C1 segment of cervical spinal cord (tissue), 14 donors: ENCODE results near the gene ITM2B.
A peak's percentile ranks its signal among the peaks of the same experiment; 100 is the strongest.

Experiments
- DNase-seq, 14 donors: peaks; one replicate each; lab custom pipeline; 2025; lab: John Stamatoyannopoulos, UW

The ITM2B gene

GRCh38 chr13:48258430-48258829 lies 25.4 kb downstream of the ITM2B start:
- no peak for DNase-seq

DNA sequence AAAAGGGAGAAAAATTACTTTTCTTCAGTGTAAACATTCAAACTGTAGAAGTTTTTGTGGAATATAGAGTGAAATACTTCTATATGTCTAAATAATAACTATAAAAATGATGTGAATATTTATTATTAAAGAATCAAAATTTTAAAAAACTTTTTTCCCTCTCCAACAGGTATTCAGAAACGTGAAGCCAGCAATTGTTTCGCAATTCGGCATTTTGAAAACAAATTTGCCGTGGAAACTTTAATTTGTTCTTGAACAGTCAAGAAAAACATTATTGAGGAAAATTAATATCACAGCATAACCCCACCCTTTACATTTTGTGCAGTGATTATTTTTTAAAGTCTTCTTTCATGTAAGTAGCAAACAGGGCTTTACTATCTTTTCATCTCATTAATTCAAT lies 28.0 kb downstream of the ITM2B start:
- DNase-seq: no peak

DNA sequence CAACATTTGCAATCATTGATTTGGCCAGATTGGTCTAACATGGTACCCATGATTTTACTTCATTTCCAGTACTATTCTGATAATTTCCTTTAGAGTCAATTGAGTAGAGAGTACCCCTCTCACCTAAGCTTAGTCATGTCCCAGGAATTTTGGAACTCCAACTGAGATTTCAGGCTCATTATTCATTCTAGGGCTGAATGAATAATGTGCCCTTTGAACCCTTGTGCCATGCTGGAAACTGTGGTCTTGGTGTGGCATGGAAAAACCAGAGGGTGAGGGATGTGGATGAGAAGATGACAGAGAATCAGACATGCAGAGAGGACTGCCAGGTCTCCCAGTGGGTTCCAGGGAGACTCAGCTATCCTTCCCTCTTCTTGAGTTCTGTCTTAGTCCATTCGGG lies 30.2 kb downstream of the ITM2B start:
- DNase-seq: no peak

DNA sequence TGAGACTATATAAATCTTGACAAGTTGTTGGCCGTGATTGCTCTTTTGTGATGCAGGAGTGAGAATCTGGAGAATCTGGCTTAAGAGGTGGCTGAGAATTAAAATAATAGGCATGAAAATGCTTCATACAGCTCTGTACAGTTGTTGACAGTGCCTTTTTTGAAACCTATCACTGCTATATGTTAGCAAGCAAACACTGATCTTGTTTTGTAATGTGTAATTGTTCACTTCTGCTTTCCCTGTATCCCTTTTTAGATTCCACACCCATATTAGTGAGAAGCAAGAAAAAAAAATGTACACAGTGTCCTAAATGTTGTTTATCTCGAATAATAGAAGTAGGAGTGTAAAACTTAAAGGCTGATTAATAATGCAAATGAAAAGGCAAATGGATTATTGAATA lies 31.1 kb downstream of the ITM2B start:
- DNase-seq: no peak

DNA sequence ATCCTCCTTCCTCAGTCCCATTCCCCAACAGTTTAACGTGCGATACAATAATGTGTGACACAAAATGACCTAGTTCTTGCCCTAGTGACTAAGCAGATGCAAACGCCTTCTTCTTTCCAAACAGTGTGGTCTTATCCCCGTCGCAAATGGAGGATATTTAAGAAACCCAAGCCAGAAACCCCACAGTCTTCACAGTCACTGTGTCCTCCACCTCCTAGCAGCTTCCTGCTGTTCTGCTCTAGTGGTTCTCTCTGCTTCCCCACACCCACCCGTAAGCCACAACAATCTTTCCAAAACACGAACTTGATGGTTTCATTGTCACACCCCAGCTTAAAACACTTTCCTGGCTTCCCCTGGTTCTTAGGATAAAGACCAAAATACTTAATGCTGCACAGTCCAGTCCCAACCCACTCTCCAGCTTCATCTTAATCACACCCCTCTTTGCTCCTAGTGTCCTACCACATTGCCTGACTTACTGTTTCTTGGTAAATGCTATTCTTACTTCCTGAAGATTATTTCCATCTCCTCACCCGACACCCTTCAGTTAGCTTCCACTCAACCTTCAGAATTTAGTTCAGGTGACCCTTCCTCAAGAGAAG lies 32.3 kb downstream of the ITM2B start:
- no peak for DNase-seq

DNA sequence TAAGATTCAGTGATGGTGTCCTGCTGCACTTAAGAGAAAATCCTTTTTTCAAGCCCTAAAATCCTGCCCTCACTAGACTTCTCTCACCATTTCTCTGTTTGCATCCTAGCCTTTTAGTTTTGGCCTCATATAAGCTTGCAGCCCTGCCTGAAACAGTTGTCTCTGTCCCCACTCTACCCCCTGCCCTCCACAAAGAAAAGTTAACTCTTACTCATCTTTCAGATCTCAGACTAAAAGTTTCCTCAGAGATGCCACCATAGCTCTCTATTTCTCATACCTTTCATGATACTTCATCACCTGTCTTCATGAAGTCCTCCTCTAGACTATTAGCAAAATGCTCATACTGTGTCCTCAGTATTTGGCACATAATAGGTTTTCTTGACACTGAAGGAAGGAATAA lies 33.1 kb downstream of the ITM2B start:
- no peak for DNase-seq

- DNase-seq: no peak
These were observed 34.0 kb downstream of the ITM2B start for GRCh38 chr13:48266701-48267639.

- no peak for DNase-seq
These were observed 35.0 kb downstream of the ITM2B start for GRCh38 chr13:48268019-48268418.

DNA sequence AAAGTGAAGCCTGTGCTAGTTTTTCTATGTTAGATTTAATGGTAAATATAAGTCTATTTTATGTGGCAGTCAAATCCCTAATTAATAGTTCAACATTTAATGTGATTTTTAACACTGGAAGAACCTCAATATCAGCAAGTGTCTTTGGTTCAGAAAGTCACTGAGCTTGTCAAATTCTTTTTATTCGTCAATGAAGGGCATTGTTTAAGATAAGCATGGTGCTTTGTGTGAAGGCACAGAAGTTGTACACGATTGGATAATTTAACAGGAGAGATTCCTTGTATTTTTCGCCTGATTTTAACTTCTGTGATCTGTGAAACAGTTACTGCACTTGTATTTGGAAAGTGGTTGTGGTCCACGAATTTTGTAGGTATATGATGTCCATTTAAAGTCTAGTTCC lies 40.3 kb downstream of the ITM2B start:
- DNase-seq: no peak

DNA sequence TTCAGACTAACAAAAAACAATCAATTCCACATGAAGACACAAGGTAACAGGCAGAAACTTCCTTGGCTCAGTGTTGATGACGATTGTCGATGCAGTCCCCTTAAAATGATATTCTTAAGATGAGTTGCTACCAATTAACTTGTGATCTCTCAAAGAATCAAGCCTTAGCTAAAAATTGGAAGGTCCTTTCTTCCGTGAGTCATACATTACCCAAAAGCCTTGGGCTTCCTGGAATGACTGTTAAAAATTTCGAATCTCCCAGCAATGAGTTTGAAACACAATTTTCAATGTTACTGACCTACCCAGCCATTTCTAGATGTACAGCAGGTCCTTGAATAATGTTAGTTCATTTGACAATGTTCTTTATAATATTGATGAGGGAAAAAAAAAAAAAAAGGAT lies 42.5 kb downstream of the ITM2B start:
- DNase-seq: no peak

DNA sequence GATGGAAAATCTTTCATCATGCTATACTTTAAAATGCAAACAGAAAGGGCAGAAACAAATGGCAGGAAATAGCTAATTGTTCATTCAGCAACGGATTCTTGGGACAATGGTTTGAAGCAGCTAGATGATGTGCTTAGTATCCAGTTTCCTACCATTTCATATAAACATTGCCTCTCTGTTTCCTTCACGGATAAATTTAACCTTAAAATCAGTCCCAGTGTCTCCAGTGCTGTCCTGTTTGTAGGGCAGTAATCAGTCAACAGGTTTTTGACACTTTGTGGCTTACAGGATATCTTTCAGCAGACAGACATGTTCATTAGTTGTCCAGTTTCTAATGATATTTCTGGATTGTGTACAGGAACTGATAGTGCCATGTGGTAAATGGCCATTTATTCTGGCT lies 45.8 kb downstream of the ITM2B start:
- DNase-seq: no peak

DNA sequence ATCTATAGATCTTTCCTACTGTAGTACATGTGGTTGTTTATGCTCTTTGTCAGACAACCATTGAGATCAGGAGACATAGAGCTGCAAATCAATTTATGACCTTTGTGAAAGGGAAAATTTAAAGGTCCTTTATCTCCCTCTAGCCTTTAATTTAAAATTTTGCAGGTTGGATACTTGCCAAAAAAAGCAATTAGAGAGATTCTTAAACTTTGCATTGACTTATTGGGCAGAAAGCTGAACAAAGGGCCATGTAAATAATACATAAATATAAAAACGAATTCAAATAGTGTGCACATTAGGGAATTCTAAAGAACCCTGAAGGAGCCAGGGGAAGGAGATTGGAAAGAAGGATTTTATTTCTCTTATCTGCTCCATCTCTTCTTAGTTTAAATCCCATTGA lies 48.5 kb downstream of the ITM2B start:
- no peak for DNase-seq

GRCh38 chr13:48291730-48292129 lies 58.7 kb downstream of the ITM2B start:
- no peak for DNase-seq

DNA sequence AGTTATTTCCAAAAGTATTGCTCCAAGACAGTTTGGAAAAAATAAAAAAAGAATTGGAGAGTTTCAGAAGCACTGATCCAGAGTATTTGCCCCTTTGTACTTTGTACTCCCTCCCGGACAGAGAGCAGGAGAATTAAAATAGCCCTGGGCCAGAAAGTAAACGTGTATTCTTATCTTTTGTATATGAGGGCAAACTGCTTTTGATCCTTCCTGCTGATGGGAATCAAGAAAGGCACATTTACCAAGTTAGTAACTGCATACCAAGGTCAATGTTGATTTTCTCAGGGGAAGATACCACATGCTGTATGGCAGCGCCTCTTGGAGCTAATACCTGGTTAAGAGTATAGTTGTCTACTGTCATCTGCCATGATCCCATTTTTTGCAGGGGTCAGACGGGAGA lies 59.6 kb downstream of the ITM2B start:
- DNase-seq: no peak

DNA sequence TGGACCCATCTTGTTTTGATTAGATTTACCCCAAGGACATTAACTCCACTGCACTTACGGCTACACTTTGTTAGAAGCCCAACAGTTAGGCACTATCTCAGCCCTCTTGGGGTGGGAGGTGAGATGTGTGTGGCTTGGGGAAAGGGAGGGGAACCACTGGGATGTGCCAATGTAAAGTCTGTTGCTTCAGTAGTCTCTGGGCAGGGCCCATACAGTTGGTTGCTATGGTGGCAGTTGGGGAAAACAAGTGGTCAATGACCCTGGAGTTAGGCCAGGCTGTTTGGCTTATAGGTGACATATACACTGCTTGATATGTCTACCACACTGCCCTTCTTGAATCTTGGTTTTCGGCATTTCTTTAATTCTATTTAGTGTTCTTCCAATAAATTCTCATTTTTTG lies 61.6 kb downstream of the ITM2B start:
- DNase-seq: no peak

DNA sequence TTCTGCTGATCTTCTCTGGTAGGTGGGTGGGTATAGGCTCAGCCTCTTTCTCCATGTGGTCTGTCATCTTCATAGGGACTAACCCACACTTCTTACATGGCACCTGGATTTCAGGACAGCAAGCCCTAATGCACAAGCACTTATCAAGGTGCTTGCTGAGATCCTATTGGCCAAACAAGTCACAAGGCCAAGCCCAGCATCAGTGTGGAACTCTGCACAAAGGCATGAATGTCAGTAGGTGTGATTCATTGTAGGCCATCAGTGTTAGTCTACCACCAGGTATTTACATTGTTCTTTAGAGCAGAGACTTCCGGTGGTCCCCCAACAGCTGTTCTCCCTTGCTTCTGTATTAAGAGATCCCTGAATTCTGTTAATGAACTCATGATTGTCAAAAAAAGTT lies 62.3 kb downstream of the ITM2B start:
- no peak for DNase-seq

- no peak for DNase-seq
These were observed 63.5 kb downstream of the ITM2B start for GRCh38 chr13:48296528-48296927.

DNA sequence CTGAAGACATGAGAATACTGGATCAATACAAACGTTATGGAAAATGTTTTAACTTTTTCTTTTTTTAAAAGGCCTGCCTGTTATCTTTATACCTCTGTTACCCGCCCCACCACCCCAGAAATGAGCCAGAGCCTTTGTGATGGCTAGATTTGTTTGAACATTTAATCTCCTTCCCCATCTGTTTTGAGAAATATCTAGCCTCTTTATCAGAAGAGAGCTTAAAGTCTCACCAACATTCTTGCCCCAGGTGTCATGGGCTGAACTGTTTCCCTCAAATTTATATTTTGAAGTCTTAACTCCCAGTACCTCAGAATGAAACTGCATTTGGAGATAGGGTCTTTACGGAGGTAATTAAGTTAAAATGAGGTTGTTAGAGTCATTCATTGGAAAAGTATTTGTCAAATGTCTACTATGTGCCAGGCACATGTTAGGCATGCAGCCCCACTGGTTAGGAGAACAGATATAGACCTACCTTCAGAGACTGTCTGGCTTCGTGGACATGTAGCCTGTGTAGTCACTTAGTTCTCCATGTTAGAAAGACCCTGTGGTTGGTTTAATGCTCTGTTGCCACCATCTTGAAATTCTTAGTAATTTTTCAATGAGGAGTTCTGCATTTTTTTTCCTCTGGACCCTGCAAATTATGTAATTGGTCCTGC lies 64.3 kb downstream of the ITM2B start:
- no peak for DNase-seq

DNA sequence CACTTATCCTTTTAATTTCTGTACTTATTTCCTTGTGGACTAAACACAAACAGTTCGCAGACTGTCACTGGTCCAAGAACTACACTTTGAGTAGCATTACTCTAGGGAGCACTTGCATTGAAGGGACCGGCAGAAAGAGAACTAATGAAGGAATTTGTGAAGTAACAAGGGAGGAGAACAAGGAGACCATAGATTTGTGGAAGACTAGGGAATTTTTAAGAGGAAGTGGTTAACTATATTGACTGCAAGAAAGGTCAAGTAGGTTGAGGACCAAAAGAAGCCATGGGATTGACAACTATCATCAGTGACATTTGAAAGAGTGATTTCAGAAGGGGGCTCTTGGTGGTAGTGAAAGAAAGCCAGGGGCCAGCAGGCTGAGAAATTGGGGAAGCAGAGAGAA lies 66.6 kb downstream of the ITM2B start:
- no peak for DNase-seq

- DNase-seq: peak in 1 of 14 donors; percentile 57
These were observed 69.9 kb downstream of the ITM2B start for GRCh38 chr13:48302871-48303358.

GRCh38 chr13:48303359-48304142 lies 70.5 kb downstream of the ITM2B start, which contains the start of gene RB1:
TSS of gene RB1 (plus strand) at chr13:48303751. CDS start at chr13:48303913, 162 bp downstream.
- DNase-seq: peak in 13 of 14 donors; percentile 54 to 89 (median 75)
